ENCODE measurements around the gene NDUFAF2.
"Not testable (repeated sequence)": the region's sequence is repeated elsewhere in the genome, so short reads cannot be mapped to it uniquely, and the experiment has no call there.

Gene NDUFAF2

DNA sequence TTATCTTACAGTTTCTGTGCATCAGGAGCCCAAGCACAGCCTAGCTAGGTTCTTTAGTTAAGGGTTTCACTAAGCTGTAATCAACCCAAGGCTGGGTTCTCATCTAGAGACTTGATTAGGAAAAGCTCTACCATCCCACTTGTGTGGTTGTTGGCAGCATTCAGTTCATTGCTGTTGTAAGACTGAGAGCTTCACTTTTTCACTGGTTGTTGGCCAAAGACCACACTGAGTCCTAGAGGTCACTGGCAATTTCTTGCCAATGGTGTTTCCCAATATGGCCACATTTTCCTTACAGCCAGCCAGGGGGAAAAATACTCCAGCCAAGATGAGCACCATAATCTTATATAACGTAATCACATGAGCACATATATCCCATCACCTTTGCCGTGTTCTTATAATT is 142.9 kb downstream of the NDUFAF2 start:
- Mint-ChIP-seq H3K4me3 (no peak overlapping the region), H3K9me3 (peaks cover 2% of the 10 kb centered on the region), H3K36me3 (peaks cover 27% of the 10 kb centered on the region), H3K4me1 (peaks cover 2% of the 10 kb centered on the region), H3K27me3 (no peaks in the 10 kb centered on the region), H3K27ac (no peak overlapping the region)
- DNase-seq (ENCODE audit: low spot score in 2 of 2) (no peak), ATAC-seq (ENCODE audit: low read depth) (no peak)

DNA sequence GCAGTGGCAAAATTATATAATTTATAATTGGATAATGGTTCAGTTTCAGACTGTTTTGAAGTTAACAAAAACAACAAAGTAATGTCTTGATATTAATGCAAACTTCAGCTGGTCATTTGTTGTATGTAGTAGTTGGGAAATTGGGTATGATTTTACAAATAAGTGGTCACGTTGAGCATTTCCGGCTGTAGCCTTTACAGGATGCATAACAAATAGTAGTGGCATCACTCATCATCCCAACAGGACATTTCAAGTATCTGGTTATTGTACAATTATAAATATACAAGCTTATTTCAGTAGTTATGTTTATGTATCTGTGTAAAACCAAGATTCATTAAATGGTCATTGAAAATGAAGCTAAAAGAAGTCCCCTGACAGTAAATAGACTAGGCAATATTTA is 144.3 kb downstream of the NDUFAF2 start:
- Mint-ChIP-seq H3K27me3 (no peaks in the 10 kb centered on the region), H3K9me3 (peaks cover under 1% of the 10 kb centered on the region), H3K36me3 (peaks cover 30% of the 10 kb centered on the region), H3K27ac (no peak overlapping the region), H3K4me1 (peaks cover 2% of the 10 kb centered on the region), H3K4me3 (no peak overlapping the region)
- ATAC-seq (ENCODE audit: low read depth): no peak
- no peak for DNase-seq (ENCODE audit: low spot score in 2 of 2)

DNA sequence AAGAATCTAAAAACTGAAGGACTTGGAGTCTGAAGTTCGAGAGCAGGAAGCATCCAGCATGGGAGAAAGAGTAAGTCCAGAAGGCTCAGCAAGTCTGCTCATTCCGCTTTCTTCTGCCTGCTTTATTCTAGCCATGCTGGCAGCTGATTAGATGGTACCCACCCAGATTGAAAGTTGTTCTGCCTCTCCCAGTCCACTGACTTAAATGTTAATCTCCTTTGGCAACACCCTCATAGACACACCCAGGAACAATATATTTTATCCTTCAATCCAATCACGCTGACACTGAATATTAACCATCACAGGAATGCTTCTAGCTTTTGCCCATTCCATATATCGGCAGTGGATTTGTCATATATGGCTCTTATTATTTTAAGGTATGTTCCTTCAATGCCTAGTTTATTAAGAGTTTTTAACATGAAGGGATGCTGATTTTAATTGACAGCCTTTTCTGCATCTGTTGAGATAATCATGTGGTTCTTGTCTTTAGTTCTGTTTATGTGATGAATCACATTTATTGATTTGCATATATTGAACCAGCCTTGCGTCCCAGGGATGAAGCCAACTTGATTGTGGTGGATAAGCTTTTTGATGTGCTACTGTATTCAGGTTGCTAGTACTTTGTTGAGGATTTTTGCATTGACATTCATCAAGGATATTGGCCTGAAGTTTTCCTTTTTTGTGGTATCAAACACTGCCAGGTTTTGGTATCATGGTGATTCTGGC is 148.2 kb downstream of the NDUFAF2 start:
- H3K4me1 Mint-ChIP-seq; DNase-seq (ENCODE audit: low spot score in 2 of 2); H3K27ac Mint-ChIP-seq; H3K9me3 Mint-ChIP-seq; H3K27me3 Mint-ChIP-seq; H3K4me3 Mint-ChIP-seq; ATAC-seq (ENCODE audit: low read depth): not testable (repeated sequence)
- peaks cover 21% of the 10 kb centered on the region for H3K36me3 Mint-ChIP-seq

DNA sequence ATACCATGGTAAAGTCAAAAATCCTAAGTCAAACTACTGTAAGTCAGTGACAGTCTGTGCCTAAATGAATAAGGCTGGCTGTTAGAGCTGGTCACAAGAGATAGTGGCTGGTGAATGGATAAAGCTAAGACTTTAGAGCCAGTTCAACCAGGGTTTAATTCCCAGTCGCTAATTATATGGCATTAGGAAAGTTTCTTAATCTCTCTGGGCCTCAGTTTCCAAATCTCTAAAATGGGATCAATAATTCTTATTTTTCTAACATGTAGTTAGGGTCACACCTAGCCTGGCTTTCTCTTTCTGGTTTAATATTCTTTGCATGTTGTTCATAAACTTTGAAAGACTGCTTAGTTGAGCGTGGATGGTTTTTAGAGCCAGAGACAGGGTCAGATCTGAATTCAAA is 152.5 kb downstream of the NDUFAF2 start:
- DNase-seq (ENCODE audit: low spot score in 2 of 2) (no peak), ATAC-seq (ENCODE audit: low read depth) (no peak)
- Mint-ChIP-seq H3K4me3 (no peak overlapping the region), H3K36me3 (peaks cover 32% of the 10 kb centered on the region), H3K27me3 (no peaks in the 10 kb centered on the region), H3K27ac (no peak overlapping the region), H3K4me1 (no peaks in the 10 kb centered on the region), H3K9me3 (peaks cover 7% of the 10 kb centered on the region)

DNA sequence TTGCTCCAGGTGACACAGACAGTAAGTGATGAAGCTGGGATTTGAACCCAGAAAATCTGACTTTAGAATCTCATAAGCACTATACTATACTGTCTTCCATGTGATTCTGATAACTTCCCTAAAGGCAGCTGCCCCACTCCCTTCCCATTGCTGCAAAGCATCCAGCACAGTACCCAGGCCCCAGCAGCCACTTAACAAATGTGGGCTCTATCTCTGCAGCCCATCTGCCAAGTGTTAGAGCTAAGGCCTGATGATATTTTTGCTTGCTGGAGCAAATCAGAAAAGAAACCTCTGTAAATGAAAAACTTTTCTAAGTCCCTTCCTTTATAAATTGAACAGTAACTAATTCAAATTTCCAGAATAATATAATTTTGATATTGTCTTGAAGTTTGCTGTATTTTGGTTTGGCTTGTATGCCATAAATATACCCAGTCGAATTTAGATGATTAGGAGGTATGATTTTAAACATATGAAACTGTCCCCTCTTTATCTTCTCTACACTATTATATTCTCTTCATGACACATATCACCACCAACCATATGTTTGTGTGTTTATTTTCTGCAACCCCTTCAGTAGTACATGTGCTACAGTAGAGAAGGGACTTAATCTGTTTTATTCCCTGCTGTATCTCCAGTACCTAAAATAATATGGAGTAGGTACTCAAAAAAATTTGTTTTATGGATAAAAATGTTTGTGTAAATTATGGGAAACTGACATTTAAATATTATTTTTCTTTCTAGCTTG is 153.4 kb downstream of the NDUFAF2 start:
- peaks cover 7% of the 10 kb centered on the region for H3K9me3 Mint-ChIP-seq
- H3K4me1 Mint-ChIP-seq: no peaks in the 10 kb centered on the region
- H3K36me3 Mint-ChIP-seq: peaks cover 29% of the 10 kb centered on the region
- no peak overlapping the region for H3K27ac Mint-ChIP-seq
- no peaks in the 10 kb centered on the region for H3K27me3 Mint-ChIP-seq
- DNase-seq (ENCODE audit: low spot score in 2 of 2): no peak
- no peak overlapping the region for H3K4me3 Mint-ChIP-seq
- no peak for ATAC-seq (ENCODE audit: low read depth)

DNA sequence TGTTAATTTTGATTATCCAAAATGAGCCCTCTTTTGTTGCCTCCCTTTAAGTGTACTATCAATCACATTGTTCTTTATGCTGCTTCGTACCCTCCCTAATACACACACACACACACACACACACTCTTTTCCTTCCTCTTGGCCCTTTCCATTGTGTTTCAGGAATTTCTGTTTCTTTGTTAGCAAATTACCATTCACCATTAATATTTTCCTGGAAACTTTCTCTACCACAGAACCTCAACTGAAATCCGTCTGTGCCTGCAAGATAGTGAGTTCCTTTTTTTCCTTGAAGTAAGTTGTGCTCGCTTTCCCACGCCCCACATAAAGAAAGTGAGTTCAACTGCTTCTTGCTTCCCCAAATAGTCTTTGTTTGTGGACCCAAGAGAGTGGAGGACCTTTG is 155.4 kb downstream of the NDUFAF2 start:
- Mint-ChIP-seq H3K4me3 (no peak overlapping the region), H3K36me3 (peaks cover 29% of the 10 kb centered on the region), H3K27me3 (no peaks in the 10 kb centered on the region), H3K9me3 (peaks cover 7% of the 10 kb centered on the region), H3K4me1 (no peaks in the 10 kb centered on the region), H3K27ac (no peak overlapping the region)
- no peak for DNase-seq (ENCODE audit: low spot score in 2 of 2)
- ATAC-seq (ENCODE audit: low read depth): no peak

DNA sequence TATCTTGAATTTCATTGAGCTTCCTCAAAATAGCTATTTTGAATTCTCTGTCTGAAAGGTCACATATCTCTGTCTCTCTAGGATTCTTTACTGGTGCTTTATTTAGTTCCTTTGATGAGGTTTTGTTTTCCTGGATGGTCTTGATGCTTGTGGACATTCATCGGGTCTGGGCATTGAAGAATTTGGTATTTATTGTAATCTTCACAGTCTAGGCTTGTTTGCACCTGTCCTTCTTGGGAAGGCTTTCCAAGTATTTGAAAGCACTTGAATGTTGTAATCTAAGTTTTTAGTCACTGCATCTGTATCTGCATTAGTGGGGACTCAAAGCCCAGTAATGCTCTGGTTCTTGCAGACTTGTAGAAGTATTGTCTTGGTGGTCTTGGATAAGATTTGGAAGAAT is 169.4 kb downstream of the NDUFAF2 start:
- Mint-ChIP-seq H3K36me3 (peaks cover 37% of the 10 kb centered on the region), H3K9me3 (peaks cover 5% of the 10 kb centered on the region), H3K4me1 (peaks cover 5% of the 10 kb centered on the region), H3K27me3 (no peaks in the 10 kb centered on the region), H3K4me3 (no peak overlapping the region), H3K27ac (no peak overlapping the region)
- DNase-seq (ENCODE audit: low spot score in 2 of 2): no peak
- no peak for ATAC-seq (ENCODE audit: low read depth)

DNA sequence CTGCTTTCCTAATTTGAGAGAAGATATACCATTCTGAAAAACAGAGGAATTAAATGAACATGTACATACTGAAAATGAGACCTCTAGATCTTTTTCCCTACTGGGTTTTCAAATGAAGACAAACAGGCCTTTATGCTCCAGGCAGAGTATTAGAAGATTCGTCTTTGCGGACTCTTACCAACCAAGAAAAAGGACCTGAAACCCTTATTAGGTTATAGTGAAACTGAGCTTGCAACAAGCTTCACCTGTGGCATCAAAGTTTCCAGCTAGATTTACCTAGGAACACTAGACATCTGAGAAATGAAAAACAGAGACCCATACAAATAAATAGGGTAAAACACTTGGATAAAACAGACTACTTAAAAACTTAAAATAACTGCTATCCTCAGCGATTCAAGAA is 171.0 kb downstream of the NDUFAF2 start:
- Mint-ChIP-seq H3K4me1 (peaks cover 5% of the 10 kb centered on the region), H3K27ac (no peak overlapping the region), H3K4me3 (no peak overlapping the region), H3K9me3 (peaks cover 5% of the 10 kb centered on the region), H3K36me3 (peaks cover 30% of the 10 kb centered on the region), H3K27me3 (no peaks in the 10 kb centered on the region)
- DNase-seq (ENCODE audit: low spot score in 2 of 2) (no peak), ATAC-seq (ENCODE audit: low read depth) (no peak)

DNA sequence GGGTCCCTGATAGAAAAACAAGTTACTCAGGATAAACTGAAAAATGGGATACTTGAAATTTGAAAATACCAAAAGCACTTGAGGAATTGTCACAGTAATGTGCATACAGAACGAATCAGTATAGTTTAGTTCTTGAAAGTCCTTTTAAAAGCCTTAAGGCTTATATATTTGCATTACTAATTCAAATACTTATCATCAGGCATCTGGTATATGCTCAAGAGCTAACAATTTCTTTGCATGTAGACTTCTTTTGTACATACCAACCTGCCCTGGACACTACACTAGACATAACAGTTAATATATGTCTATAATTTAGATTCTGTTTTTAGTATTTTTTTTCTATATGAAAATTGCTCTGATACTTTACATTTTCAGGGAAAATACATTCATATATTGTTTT is 174.1 kb downstream of the NDUFAF2 start:
- no peaks in the 10 kb centered on the region for H3K4me1 Mint-ChIP-seq
- H3K36me3 Mint-ChIP-seq: peaks cover 22% of the 10 kb centered on the region
- no peak overlapping the region for H3K4me3 Mint-ChIP-seq
- no peak overlapping the region for H3K27ac Mint-ChIP-seq
- peaks cover 1% of the 10 kb centered on the region for H3K9me3 Mint-ChIP-seq
- DNase-seq (ENCODE audit: low spot score in 2 of 2) (no peak), ATAC-seq (ENCODE audit: low read depth) (no peak)
- no peaks in the 10 kb centered on the region for H3K27me3 Mint-ChIP-seq

DNA sequence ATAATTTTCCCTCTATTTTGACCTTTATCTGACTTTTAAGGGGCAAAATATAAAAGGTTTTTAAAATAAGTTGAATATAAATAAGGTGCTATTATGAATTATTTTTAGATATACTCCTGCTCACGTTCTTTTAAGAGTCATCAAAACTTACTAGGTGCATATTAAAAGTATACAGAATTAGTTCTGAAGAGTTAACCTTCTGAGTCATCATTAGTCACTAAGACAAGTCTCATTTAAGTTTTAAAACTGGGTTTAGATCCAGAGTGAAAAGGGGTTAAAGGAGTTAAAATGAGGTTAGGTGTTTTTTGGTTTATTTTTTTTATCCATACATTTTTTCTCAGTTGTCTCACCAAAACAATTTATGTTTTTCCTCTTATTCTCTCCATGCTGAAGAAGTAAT is 175.5 kb downstream of the NDUFAF2 start:
- ATAC-seq (ENCODE audit: low read depth) (no peak), DNase-seq (ENCODE audit: low spot score in 2 of 2) (no peak)
- Mint-ChIP-seq H3K4me1 (no peaks in the 10 kb centered on the region), H3K36me3 (peaks cover 12% of the 10 kb centered on the region), H3K4me3 (no peak overlapping the region), H3K9me3 (peaks cover 1% of the 10 kb centered on the region), H3K27me3 (no peaks in the 10 kb centered on the region), H3K27ac (no peak overlapping the region)

DNA sequence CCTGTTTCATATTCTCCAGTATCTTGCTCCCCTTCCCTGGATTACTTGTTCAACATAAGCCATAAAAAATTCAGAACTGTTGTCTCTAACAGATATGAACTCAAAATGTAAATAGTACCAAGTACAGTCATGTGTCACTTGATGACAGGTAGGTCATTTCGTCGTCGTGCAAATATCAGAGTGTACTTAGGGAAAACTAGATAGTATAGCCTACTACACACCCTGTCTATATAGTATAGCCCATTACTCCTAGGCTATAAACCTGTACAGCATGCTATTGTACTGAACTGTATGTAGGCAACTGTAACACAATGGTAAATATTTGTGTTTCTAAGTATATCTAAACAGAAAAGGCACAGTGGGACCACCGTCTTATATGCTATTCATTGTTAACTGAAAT is 178.1 kb downstream of the NDUFAF2 start:
- Mint-ChIP-seq H3K36me3 (peaks cover 14% of the 10 kb centered on the region), H3K27ac (no peak overlapping the region), H3K9me3 (peaks cover 2% of the 10 kb centered on the region), H3K4me3 (no peak overlapping the region), H3K4me1 (no peaks in the 10 kb centered on the region), H3K27me3 (no peaks in the 10 kb centered on the region)
- DNase-seq (ENCODE audit: low spot score in 2 of 2) (no peak), ATAC-seq (ENCODE audit: low read depth) (no peak)

DNA sequence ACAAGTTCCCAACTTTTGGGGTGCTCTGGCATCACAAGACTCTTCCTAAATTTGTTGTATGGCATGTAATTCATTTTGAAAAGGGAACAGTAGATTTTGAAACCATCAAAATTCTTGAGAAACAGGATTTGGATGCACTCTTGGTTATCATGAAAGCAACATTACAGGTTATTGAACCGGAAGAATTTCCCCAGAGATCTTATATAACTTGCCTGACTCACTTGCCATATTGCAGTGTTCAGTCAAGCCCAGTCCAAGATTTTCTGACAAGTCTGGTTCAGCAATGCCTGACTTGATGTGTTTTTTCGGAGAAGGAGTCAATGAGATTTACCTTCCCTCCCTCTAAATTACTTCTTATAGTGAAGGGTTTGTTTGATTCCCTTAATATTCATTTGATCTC is 185.3 kb downstream of the NDUFAF2 start:
- Mint-ChIP-seq H3K9me3 (peaks cover 2% of the 10 kb centered on the region), H3K4me1 (no peaks in the 10 kb centered on the region), H3K27me3 (no peaks in the 10 kb centered on the region), H3K4me3 (no peak overlapping the region), H3K27ac (no peak overlapping the region), H3K36me3 (peaks cover 7% of the 10 kb centered on the region)
- ATAC-seq (ENCODE audit: low read depth): no peak
- no peak for DNase-seq (ENCODE audit: low spot score in 2 of 2)

DNA sequence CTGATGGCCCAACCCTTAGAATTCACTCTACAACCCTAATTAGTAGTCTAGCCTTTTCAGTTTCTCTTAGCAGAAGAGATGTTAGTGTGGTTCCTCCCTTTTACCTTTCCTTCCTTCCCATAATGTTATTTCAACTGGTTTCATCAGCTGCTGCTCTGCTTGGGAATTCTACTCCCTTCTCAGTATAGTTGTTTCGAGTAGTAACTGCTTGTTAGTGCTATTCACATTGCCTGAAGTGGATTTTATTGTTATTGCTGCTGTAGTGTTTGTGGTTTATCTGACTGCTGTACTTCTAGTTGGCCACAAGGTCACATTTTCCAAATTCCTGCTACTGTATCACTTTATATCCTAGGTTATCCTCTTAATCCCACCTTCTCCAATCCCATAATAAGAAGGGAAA is 187.6 kb downstream of the NDUFAF2 start:
- Mint-ChIP-seq H3K27me3 (no peaks in the 10 kb centered on the region), H3K27ac (no peak overlapping the region), H3K36me3 (peaks cover 3% of the 10 kb centered on the region), H3K4me3 (no peak overlapping the region), H3K9me3 (no peaks in the 10 kb centered on the region), H3K4me1 (no peaks in the 10 kb centered on the region)
- DNase-seq (ENCODE audit: low spot score in 2 of 2) (no peak), ATAC-seq (ENCODE audit: low read depth) (no peak)

DNA sequence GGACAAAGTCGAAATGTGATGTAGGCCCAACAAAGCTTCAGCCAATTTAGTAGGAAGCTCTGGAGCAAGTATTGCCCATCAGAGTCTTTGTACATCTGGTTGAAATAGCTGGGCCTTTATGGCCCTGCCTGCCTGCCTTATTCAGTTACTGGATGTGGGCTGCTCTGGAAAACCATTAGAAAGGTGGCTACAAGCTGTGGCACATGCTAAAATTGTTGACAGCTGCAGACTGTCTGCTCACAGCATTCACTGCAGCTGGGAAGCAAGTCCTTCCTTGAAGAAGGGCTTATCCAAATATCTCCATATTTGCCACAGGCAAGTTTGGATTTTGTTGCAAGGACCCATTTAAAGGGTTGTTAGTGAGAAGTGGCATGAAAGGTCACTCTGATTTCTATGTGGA is 192.8 kb downstream of the NDUFAF2 start:
- Mint-ChIP-seq H3K27ac (no peak overlapping the region), H3K4me3 (no peak overlapping the region), H3K27me3 (no peaks in the 10 kb centered on the region), H3K36me3 (peaks cover 5% of the 10 kb centered on the region), H3K4me1 (no peaks in the 10 kb centered on the region), H3K9me3 (no peaks in the 10 kb centered on the region)
- DNase-seq (ENCODE audit: low spot score in 2 of 2): no peak
- ATAC-seq (ENCODE audit: low read depth): no peak

All from memory B cell (primary cell).